Prostate gland (tissue), 2 donors: ENCODE data around the gene CCDC78. TPM values are rescaled to one million over a fixed set of nuclear protein-coding genes. Genes with fewer than 3 reads are reported as not detected.

Experiments used
- DNase-seq: peaks from one replicate; pipeline ENCODE4 v3.0.0-alpha.2; 2019; ENCODE audit warnings: low spot score
- H3K27ac ChIP-seq, 2 donors: fragments of 200-600 bp; sonication (generic); 2 replicates each; pipeline ENCODE4 v1.5.1; 2017 to 2019
- H3K27me3 ChIP-seq: fragments of 200-600 bp; sonication (generic); replicated peaks from 2 replicates; pipeline ENCODE4 v1.5.1; 2019; ENCODE audit not compliant: insufficient read depth
- H3K36me3 ChIP-seq, 2 donors: fragments of 200-600 bp; sonication (generic); 1 replicate in 1 of 2; 2 replicates in 1 of 2; pipeline versions ENCODE4 v1.5.1 to v1.8.1; 2017 to 2019
- H3K4me1 ChIP-seq: fragments of 200-600 bp; sonication (generic); replicated peaks from 2 replicates; pipeline ENCODE4 v1.5.1; 2019
- H3K4me3 ChIP-seq, 2 donors: fragments of 200-600 bp; sonication (generic); 2 replicates each; pipeline ENCODE4 v1.5.1; 2017 to 2019
- H3K9me3 ChIP-seq: fragments of 200-600 bp; sonication (generic); 2 replicates; pipeline ENCODE4 v1.5.1; 2017
- CTCF ChIP-seq, 4 experiments: fragments of 200-600 bp in 2 of 4; fragments of 450-650 bp in 2 of 4; sonication (generic) in 2 of 4; IDR thresholded peaks; 1 replicate in 3 of 4; 2 replicates in 1 of 4; pipeline ENCODE4 v1.5.1; 2016 to 2019; ENCODE audit warnings: antibody characterized with exemption in 4 of 4, mild to moderate bottlenecking in 2 of 4, moderate library complexity in 2 of 4
- POLR2A ChIP-seq: fragments of 450-650 bp; IDR thresholded peaks from one replicate; pipeline ENCODE4 v1.6.1; 2016; ENCODE audit warnings: antibody characterized with exemption, mild to moderate bottlenecking
- POLR2AphosphoS5 ChIP-seq: sonication (generic); formaldehyde crosslinking; IDR thresholded peaks from one replicate; pipeline ENCODE4 v1.6.1; 2017; ENCODE audit warnings: antibody characterized with exemption
- WGBS: methylation state at CpG from one replicate; pipeline ENCODE4 v1.1.5; 2018; 5-methylcytosine and 5-hydroxymethylcytosine counted together
- intact Hi-C: fragments of 100-400 bp; cut with DNase I; formaldehyde crosslinking; loops from one replicate; pipeline ENCODE4 v1.14.2; 2022
- total RNA-seq, 2 donors: library from RNA; depleted of rRNA; stranded (reverse); fragments of >200 nt; gene quantifications; one replicate each; pipeline ENCODE4 v1.1.0, GENCODE V29; 2016

Gene CCDC78
- total RNA-seq, 2 donors from 2014 or later: 2.3 to 3.0 TPM

GRCh38 chr16:766820-767640 lies 40.8 kb upstream of the CCDC78 start:
- WGBS: 71% methylated on average over 32 of the region's 48 CpGs
- Histone ChIP-seq H3K27me3 (no peaks in the 10 kb centered on the region), H3K27ac (no peak overlapping the region), H3K4me3 (no peak overlapping the region), H3K36me3 (no peaks in the 10 kb centered on the region), H3K9me3 (no peaks in the 10 kb centered on the region), H3K4me1 (no peaks in the 10 kb centered on the region)
- TF ChIP-seq POLR2A (no peak), CTCF (IDR thresholded peaks at IDR 0.05) (no peak), POLR2AphosphoS5 (no peak)
- no peak for DNase-seq
- intact Hi-C loops: no loop called here

- Histone ChIP-seq H3K4me1 (no peaks in the 10 kb centered on the region), H3K36me3 (no peaks in the 10 kb centered on the region), H3K27me3 (no peaks in the 10 kb centered on the region), H3K27ac (no peak overlapping the region), H3K9me3 (no peaks in the 10 kb centered on the region), H3K4me3 (no peak overlapping the region)
- TF ChIP-seq POLR2AphosphoS5 (no peak), POLR2A (no peak), CTCF (IDR thresholded peaks at IDR 0.05) (no peak)
- DNase-seq: no peak
- 89% methylated on average over 29 of the region's 29 CpGs for WGBS
- intact Hi-C loops: no loop called here
These were observed 40.0 kb upstream of the CCDC78 start for GRCh38 chr16:766008-766819.

GRCh38 chr16:765488-765865 lies 39.2 kb upstream of the CCDC78 start:
- H3K27me3 ChIP-seq: no peaks in the 10 kb centered on the region
- no peaks in the 10 kb centered on the region for H3K4me1 ChIP-seq
- TF ChIP-seq POLR2A: no peak
- no peak for TF ChIP-seq CTCF (IDR thresholded peaks at IDR 0.05)
- no peak for TF ChIP-seq POLR2AphosphoS5
- H3K27ac ChIP-seq: no peak overlapping the region
- H3K9me3 ChIP-seq: no peaks in the 10 kb centered on the region
- DNase-seq: no peak
- 90% methylated on average over 28 of the region's 29 CpGs for WGBS
- no peaks in the 10 kb centered on the region for H3K36me3 ChIP-seq
- H3K4me3 ChIP-seq: no peak overlapping the region
- intact Hi-C loops: no loop called here

- intact Hi-C loops: no loop called here
- TF ChIP-seq POLR2A: no peak
- TF ChIP-seq CTCF (IDR thresholded peaks at IDR 0.05): no peak
- TF ChIP-seq POLR2AphosphoS5: no peak
- H3K27me3 ChIP-seq: no peaks in the 10 kb centered on the region
- H3K4me1 ChIP-seq: no peaks in the 10 kb centered on the region
- 83% methylated on average over 32 of the region's 38 CpGs for WGBS
- no peak for DNase-seq
- no peak overlapping the region for H3K27ac ChIP-seq
- no peak overlapping the region for H3K4me3 ChIP-seq
- H3K36me3 ChIP-seq: no peaks in the 10 kb centered on the region
- H3K9me3 ChIP-seq: no peaks in the 10 kb centered on the region
These were observed 38.7 kb upstream of the CCDC78 start for GRCh38 chr16:764848-765487.
